GM19463 (cell line): ENCODE measurements around the gene TGM4.

ENCODE experiments used
- ATAC-seq: cut with Tn5 transposase; IDR thresholded peaks from one replicate; pipeline ENCODE4 v1.9.1; 2021; ENCODE audit warnings: mild to moderate bottlenecking, moderate library complexity; ENCODE audit not compliant: unreplicated experiment

TGM4 gene

GRCh38 chr3:44877333-44877732 is 2.9 kb downstream of the TGM4 start:
- ATAC-seq = no peak

GRCh38 chr3:44880284-44880683 is 5.9 kb downstream of the TGM4 start:
- no peak for ATAC-seq

GRCh38 chr3:44883213-44883955 is 9.0 kb downstream of the TGM4 start:
- no peak for ATAC-seq

GRCh38 chr3:44883999-44884431 is 9.6 kb downstream of the TGM4 start:
- no peak for ATAC-seq

GRCh38 chr3:44885618-44886017 is 11.2 kb downstream of the TGM4 start:
- ATAC-seq = no peak

GRCh38 chr3:44886561-44886960 is 12.2 kb downstream of the TGM4 start:
- no peak for ATAC-seq

- no peak for ATAC-seq
Measured at GRCh38 chr3:44887101-44887500, 12.7 kb downstream of the TGM4 start.

- ATAC-seq = no peak
Measured at GRCh38 chr3:44890258-44890657, 15.8 kb downstream of the TGM4 start.

- ATAC-seq = no peak
Measured at GRCh38 chr3:44890852-44891251, 16.4 kb downstream of the TGM4 start.

GRCh38 chr3:44892689-44893088 is 18.3 kb downstream of the TGM4 start:
- no peak for ATAC-seq

GRCh38 chr3:44893097-44893496 is 18.7 kb downstream of the TGM4 start:
- ATAC-seq = no peak

GRCh38 chr3:44894485-44894884 is 20.1 kb downstream of the TGM4 start:
- ATAC-seq = no peak

GRCh38 chr3:44896440-44896839 is 22.0 kb downstream of the TGM4 start:
- ATAC-seq = no peak

- ATAC-seq = no peak
Measured at GRCh38 chr3:44899683-44900367, 25.4 kb downstream of the TGM4 start.

GRCh38 chr3:44902628-44903027 is 28.2 kb downstream of the TGM4 start:
- no peak for ATAC-seq

GRCh38 chr3:44903314-44903713 is 28.9 kb downstream of the TGM4 start:
- no peak for ATAC-seq

GRCh38 chr3:44903751-44904150 is 29.3 kb downstream of the TGM4 start:
- ATAC-seq = no peak

- no peak for ATAC-seq
Measured at GRCh38 chr3:44905446-44906157, 31.2 kb downstream of the TGM4 start.

- ATAC-seq = no peak
Measured at GRCh38 chr3:44906997-44907396, 32.6 kb downstream of the TGM4 start.

GRCh38 chr3:44907612-44908011 is 33.2 kb downstream of the TGM4 start:
- no peak for ATAC-seq

- no peak for ATAC-seq
Measured at GRCh38 chr3:44909063-44909462, 34.7 kb downstream of the TGM4 start.

- no peak for ATAC-seq
Measured at GRCh38 chr3:44910693-44911092, 36.3 kb downstream of the TGM4 start.
